ENCODE data around the gene LRAT. TPM values are rescaled to one million over a fixed set of nuclear protein-coding genes. Genes with fewer than 3 reads are reported as not detected.

The LRAT gene
- polyA plus RNA-seq, 3 donors, result not detected

DNA sequence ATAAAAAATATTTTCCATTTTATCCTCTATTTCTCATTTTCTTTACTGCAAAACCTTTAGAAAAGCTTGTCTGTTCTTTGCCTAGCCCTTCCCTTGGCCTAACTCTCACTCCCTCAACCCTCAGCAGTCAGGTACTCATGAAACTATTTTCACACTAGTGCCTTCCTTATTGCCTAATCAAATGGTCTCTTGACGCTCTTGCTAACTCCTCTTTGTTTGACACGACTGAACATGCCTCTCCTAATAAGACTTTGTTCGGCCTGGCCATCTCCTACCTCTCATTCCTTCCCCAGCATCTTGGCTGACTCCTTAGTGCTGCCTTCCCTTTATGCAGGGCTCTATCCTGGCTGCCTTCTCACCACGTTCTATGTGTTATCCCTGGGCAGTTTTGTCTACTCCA lies 11.1 kb upstream of the LRAT start:
- no peak for DNase-seq

DNA sequence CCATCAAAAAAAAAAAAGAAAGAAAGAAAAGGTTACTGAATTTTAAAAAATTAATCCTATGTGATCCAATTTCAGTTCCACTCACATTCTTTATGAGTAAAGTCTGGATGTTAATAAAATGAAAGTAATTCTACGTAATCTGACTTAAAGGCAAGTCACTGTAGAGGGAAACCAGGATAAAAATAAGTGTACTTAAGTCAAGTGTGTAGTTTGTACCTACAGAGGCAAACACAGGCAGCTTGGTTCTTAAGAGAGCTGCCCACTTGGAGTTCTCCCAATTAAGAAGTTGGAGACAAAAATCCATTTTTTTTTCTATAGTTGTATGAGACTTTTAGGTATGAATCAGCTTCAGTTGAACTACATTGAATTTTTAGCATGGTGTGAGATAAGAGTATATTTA lies 7.0 kb upstream of the LRAT start:
- Mint-ChIP-seq H3K27me3 (ENCODE audit: low read depth in 3 of 3) (peaks cover 12 to 26% (median 23%) of the 10 kb centered on the region in 3 donors), H3K9me3 (peaks cover 0 to 4% (median 0%) of the 10 kb centered on the region in 7 donors), H3K27ac (no peak overlapping the region), H3K4me3 (no peak overlapping the region), H3K4me1 (peaks cover under 1% of the 10 kb centered on the region), H3K36me3 (no peaks in the 10 kb centered on the region)
- Histone ChIP-seq H4K20me1 (ENCODE audit: insufficient read depth, low read length) (no peaks in the 10 kb centered on the region), H2AFZ (ENCODE audit: insufficient read depth, low read depth, low read length, poor library complexity, severe bottlenecking) (no peak overlapping the region), H3K4me3 (replicated peaks in 1 of 3; ENCODE audit: low read depth in 2 of 3, low read length in 3 of 3) (no peak overlapping the region), H3K9me3 (replicated peaks in 1 of 2; ENCODE audit: control insufficient read depth in 1 of 2, insufficient read depth in 1 of 2, low read length in 2 of 2) (no peaks in the 10 kb centered on the region), H3K36me3 (replicated peaks in 1 of 2; ENCODE audit: control insufficient read depth in 1 of 2, insufficient read depth in 2 of 2, low read length in 2 of 2) (no peaks in the 10 kb centered on the region), H3K27ac (ENCODE audit: low read depth in 1 of 2, low read length in 2 of 2) (no peak overlapping the region), H3K4me1 (ENCODE audit: control insufficient read depth in 1 of 2, insufficient read depth in 2 of 2, low read length in 2 of 2) (no peaks in the 10 kb centered on the region), H3K4me2 (replicated peaks; ENCODE audit: extremely low read depth, low read length, poor library complexity, severe bottlenecking) (no peak overlapping the region), H3K9ac (ENCODE audit: insufficient read depth, low read length, poor library complexity, severe bottlenecking) (no peak overlapping the region), H3K79me2 (ENCODE audit: insufficient read depth, low read length) (no peaks in the 10 kb centered on the region), H3K27me3 (ENCODE audit: control insufficient read depth in 2 of 2, insufficient read depth in 2 of 2, low read length in 2 of 2) (peaks cover 20 to 28% of the 10 kb centered on the region in 2 donors)
- DNase-seq, result no peak
- intact Hi-C loops (cut with micrococcal nuclease), result no loop called here
- WGBS (ENCODE audit: insufficient coverage), result no CpG with 5 or more reads among the region's 1 CpG
- TF ChIP-seq, protein P1, sequence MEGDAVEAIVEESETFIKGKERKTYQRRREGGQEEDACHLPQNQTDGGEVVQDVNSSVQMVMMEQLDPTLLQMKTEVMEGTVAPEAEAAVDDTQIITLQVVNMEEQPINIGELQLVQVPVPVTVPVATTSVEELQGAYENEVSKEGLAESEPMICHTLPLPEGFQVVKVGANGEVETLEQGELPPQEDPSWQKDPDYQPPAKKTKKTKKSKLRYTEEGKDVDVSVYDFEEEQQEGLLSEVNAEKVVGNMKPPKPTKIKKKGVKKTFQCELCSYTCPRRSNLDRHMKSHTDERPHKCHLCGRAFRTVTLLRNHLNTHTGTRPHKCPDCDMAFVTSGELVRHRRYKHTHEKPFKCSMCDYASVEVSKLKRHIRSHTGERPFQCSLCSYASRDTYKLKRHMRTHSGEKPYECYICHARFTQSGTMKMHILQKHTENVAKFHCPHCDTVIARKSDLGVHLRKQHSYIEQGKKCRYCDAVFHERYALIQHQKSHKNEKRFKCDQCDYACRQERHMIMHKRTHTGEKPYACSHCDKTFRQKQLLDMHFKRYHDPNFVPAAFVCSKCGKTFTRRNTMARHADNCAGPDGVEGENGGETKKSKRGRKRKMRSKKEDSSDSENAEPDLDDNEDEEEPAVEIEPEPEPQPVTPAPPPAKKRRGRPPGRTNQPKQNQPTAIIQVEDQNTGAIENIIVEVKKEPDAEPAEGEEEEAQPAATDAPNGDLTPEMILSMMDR (IDR thresholded peaks at IDR 0.05), result no peak

More for the DNA sequence above, 11.1 kb upstream of the LRAT start:
- no peaks in the 10 kb centered on the region for H3K4me1 ChIP-seq (ENCODE audit: control insufficient read depth in 1 of 2, insufficient read depth in 2 of 2, low read length in 2 of 2)
- Mint-ChIP-seq H3K9me3 (peaks cover 0 to 2% (median 0%) of the 10 kb centered on the region in 7 donors), H3K4me1 (no peaks in the 10 kb centered on the region), H3K4me3 (no peak overlapping the region), H3K27me3 (ENCODE audit: low read depth in 3 of 3) (peaks cover 2 to 3% (median 3%) of the 10 kb centered on the region in 3 donors), H3K36me3 (no peaks in the 10 kb centered on the region), H3K27ac (no peak overlapping the region)
- no peak overlapping the region for H3K9ac ChIP-seq (ENCODE audit: insufficient read depth, low read length, poor library complexity, severe bottlenecking)
- WGBS (ENCODE audit: insufficient coverage), result 96% methylated on average over 4 of the region's 4 CpGs
- H3K4me2 ChIP-seq (replicated peaks; ENCODE audit: extremely low read depth, low read length, poor library complexity, severe bottlenecking), result no peak overlapping the region
- intact Hi-C loops (cut with micrococcal nuclease), result no loop called here
- H4K20me1 ChIP-seq (ENCODE audit: insufficient read depth, low read length), result no peaks in the 10 kb centered on the region
- H3K36me3 ChIP-seq (replicated peaks in 1 of 2; ENCODE audit: control insufficient read depth in 1 of 2, insufficient read depth in 2 of 2, low read length in 2 of 2), result no peaks in the 10 kb centered on the region
- H3K27ac ChIP-seq (ENCODE audit: low read depth in 1 of 2, low read length in 2 of 2), result no peak overlapping the region
- H3K9me3 ChIP-seq (replicated peaks in 1 of 2; ENCODE audit: control insufficient read depth in 1 of 2, insufficient read depth in 1 of 2, low read length in 2 of 2), result no peaks in the 10 kb centered on the region
- no peak overlapping the region for H2AFZ ChIP-seq (ENCODE audit: insufficient read depth, low read depth, low read length, poor library complexity, severe bottlenecking)
- peaks cover 0 to 2% of the 10 kb centered on the region in 2 donors for H3K27me3 ChIP-seq (ENCODE audit: control insufficient read depth in 2 of 2, insufficient read depth in 2 of 2, low read length in 2 of 2)
- no peaks in the 10 kb centered on the region for H3K79me2 ChIP-seq (ENCODE audit: insufficient read depth, low read length)
- H3K4me3 ChIP-seq (replicated peaks in 1 of 3; ENCODE audit: low read depth in 2 of 3, low read length in 3 of 3), result no peak overlapping the region
- TF ChIP-seq, protein P1 (IDR thresholded peaks at IDR 0.05), result no peak

Data from CD14-positive monocyte (primary cell).